Hepatocyte (in vitro differentiated cells): ENCODE measurements around the gene KNSTRN. TPM values are rescaled to one million over a fixed set of nuclear protein-coding genes. Genes with fewer than 3 reads are reported as not detected.
A peak's percentile ranks its signal among the peaks of the same experiment; 100 is the strongest.

Experiments
- DNase-seq: peaks from one replicate; pipeline ENCODE4 v3.0.0-alpha.2; 2016; ENCODE audit warnings: low spot score
- H2AFZ ChIP-seq: fragments of 200-600 bp; sonication (generic); 2 replicates; pipeline ENCODE4 v1.6.0; 2016; ENCODE audit warnings: antibody characterized with exemption, mild to moderate bottlenecking
- H3K27ac ChIP-seq: fragments of 200-600 bp; sonication (generic); 2 replicates; pipeline ENCODE4 v1.5.1; 2016; ENCODE audit warnings: mild to moderate bottlenecking
- H3K27me3 ChIP-seq: fragments of 200-600 bp; sonication (generic); 2 replicates; pipeline ENCODE4 v1.6.1; 2016
- H3K36me3 ChIP-seq: fragments of 200-600 bp; sonication (generic); replicated peaks from 2 replicates; pipeline ENCODE4 v1.5.1; 2016; ENCODE audit warnings: low read depth; ENCODE audit not compliant: insufficient read depth
- H3K4me1 ChIP-seq: fragments of 200-600 bp; sonication (generic); 2 replicates; pipeline ENCODE4 v1.5.1; 2016; ENCODE audit warnings: mild to moderate bottlenecking, moderate library complexity; ENCODE audit not compliant: insufficient read depth
- H3K4me2 ChIP-seq: fragments of 200-600 bp; sonication (generic); 2 replicates; pipeline ENCODE4 v1.6.0; 2016
- H3K4me3 ChIP-seq: fragments of 200-600 bp; sonication (generic); 2 replicates; pipeline ENCODE4 v1.5.1; 2016; ENCODE audit warnings: mild to moderate bottlenecking
- H3K79me2 ChIP-seq: fragments of 200-600 bp; sonication (generic); 2 replicates; pipeline ENCODE4 v1.6.0; 2017; ENCODE audit warnings: mild to moderate bottlenecking
- H3K9me2 ChIP-seq: fragments of 200-600 bp; sonication (generic); replicated peaks from 2 replicates; pipeline ENCODE4 v1.6.0; 2017; ENCODE audit warnings: mild to moderate bottlenecking; ENCODE audit not compliant: insufficient read depth
- H3K9me3 ChIP-seq: fragments of 200-600 bp; sonication (generic); 2 replicates; pipeline ENCODE4 v1.5.1; 2016; ENCODE audit warnings: low read depth, mild to moderate bottlenecking
- H4K20me1 ChIP-seq: fragments of 200-600 bp; sonication (generic); 2 replicates; pipeline ENCODE4 v1.6.0; 2016; ENCODE audit warnings: mild to moderate bottlenecking; ENCODE audit not compliant: insufficient read depth, poor library complexity, severe bottlenecking
- CTCF ChIP-seq: fragments of 200-600 bp; sonication (generic); IDR thresholded peaks from 2 replicates; pipeline ENCODE4 v1.5.1; 2016; ENCODE audit warnings: antibody characterized with exemption, mild to moderate bottlenecking; ENCODE audit not compliant: poor library complexity
- EZH2 ChIP-seq: fragments of 200-600 bp; sonication (generic); IDR thresholded peaks from 2 replicates; pipeline ENCODE4 v1.6.1; 2016; ENCODE audit warnings: antibody characterized with exemption, mild to moderate bottlenecking, borderline replicate concordance
- EZH2phosphoT487 ChIP-seq: fragments of 200-600 bp; sonication (generic); IDR thresholded peaks from one replicate; pipeline ENCODE4 v1.6.1; 2018; ENCODE audit warnings: antibody characterized with exemption, mild to moderate bottlenecking, low read depth, moderate library complexity; ENCODE audit not compliant: unreplicated experiment, severe bottlenecking
- WGBS: methylation state at CpG from one replicate; pipeline ENCODE4 v1.1.6; 2016; ENCODE audit warnings: low lambda C conversion rate; ENCODE audit errors: missing lambda C conversion rate; 5-methylcytosine and 5-hydroxymethylcytosine counted together
- polyA plus RNA-seq: library from polyadenylated mRNA; unstranded; fragments of >200 nt; fragmentation: Nextera tagmentation; extraction: Ambion mirVana; gene quantifications from 2 replicates; pipeline ENCODE4 v1.2.1, GENCODE V29; 2016
- total RNA-seq: library from RNA; depleted of rRNA; stranded (reverse); fragments of >200 nt; gene quantifications from 2 replicates; pipeline ENCODE4 v1.2.3, GENCODE V29; 2014

KNSTRN gene
- total and polyA plus RNA-seq, 2 experiments from 2014 or later, result 14.0 to 24.0 TPM

- H3K36me3 ChIP-seq, result no peaks in the 10 kb centered on the region
- H2AFZ ChIP-seq, result no peak overlapping the region
- H3K27me3 ChIP-seq, result no peaks in the 10 kb centered on the region
- no peaks in the 10 kb centered on the region for H3K9me3 ChIP-seq
- WGBS, result 93% methylated on average over 5 of the region's 5 CpGs
- peaks cover 6% of the 10 kb centered on the region for H3K4me1 ChIP-seq
- H3K79me2 ChIP-seq, result no peaks in the 10 kb centered on the region
- no peaks in the 10 kb centered on the region for H4K20me1 ChIP-seq
- TF ChIP-seq EZH2phosphoT487 (no peak), CTCF (no peak)
- DNase-seq, result no peak
- H3K27ac ChIP-seq, result no peak overlapping the region
- H3K4me2 ChIP-seq, result peak overlapping the region; percentile 87
- no peak overlapping the region for H3K4me3 ChIP-seq
- H3K9me2 ChIP-seq, result no peaks in the 10 kb centered on the region
Observed at GRCh38 chr15:40367371-40367685, 15.2 kb upstream of the KNSTRN start.

GRCh38 chr15:40367686-40368611, 14.6 kb upstream of the KNSTRN start:
- Histone ChIP-seq H3K4me2 (peak overlapping the region; percentile 87), H3K27me3 (no peaks in the 10 kb centered on the region), H3K4me3 (no peak overlapping the region), H4K20me1 (no peaks in the 10 kb centered on the region), H3K9me2 (no peaks in the 10 kb centered on the region), H3K4me1 (peaks cover 6% of the 10 kb centered on the region), H2AFZ (peak overlapping the region; percentile 78), H3K27ac (no peak overlapping the region), H3K36me3 (no peaks in the 10 kb centered on the region), H3K79me2 (no peaks in the 10 kb centered on the region), H3K9me3 (no peaks in the 10 kb centered on the region)
- WGBS, result 25% methylated on average over 81 of the region's 91 CpGs
- TF ChIP-seq CTCF (peak; percentile 79), EZH2 (no peak)
- peak; percentile 95 for DNase-seq

GRCh38 chr15:40368719-40369473, 13.6 kb upstream of the KNSTRN start:
- H3K4me1 ChIP-seq, result peaks cover 6% of the 10 kb centered on the region
- no peaks in the 10 kb centered on the region for H3K27me3 ChIP-seq
- no peaks in the 10 kb centered on the region for H3K9me3 ChIP-seq
- H3K4me3 ChIP-seq, result no peak overlapping the region
- 99% methylated on average over 22 of the region's 24 CpGs for WGBS
- DNase-seq, result no peak
- H3K27ac ChIP-seq, result no peak overlapping the region
- H3K9me2 ChIP-seq, result no peaks in the 10 kb centered on the region
- H3K4me2 ChIP-seq, result no peak overlapping the region
- no peak overlapping the region for H2AFZ ChIP-seq
- H3K36me3 ChIP-seq, result no peaks in the 10 kb centered on the region
- TF ChIP-seq CTCF (no peak), EZH2 (no peak), EZH2phosphoT487 (no peak)
- no peaks in the 10 kb centered on the region for H3K79me2 ChIP-seq
- H4K20me1 ChIP-seq, result no peaks in the 10 kb centered on the region
